CD4-positive, alpha-beta T cell treated with Interleukin-4 for 1 hour (primary cell): ENCODE data around the gene GALNT1.

Experiments
- DNase-seq, 2 donors: peaks; one replicate each; pipeline ENCODE4 v3.0.0-alpha.2; 2020 to 2022

The GALNT1 gene

GRCh38 chr18:35728676-35729075, 147.1 kb downstream of the GALNT1 start:
- DNase-seq: no peak

- no peak for DNase-seq
Observed at GRCh38 chr18:35729991-35730668, 148.6 kb downstream of the GALNT1 start.

- DNase-seq: no peak
Observed at GRCh38 chr18:35730691-35731370, 149.3 kb downstream of the GALNT1 start.

GRCh38 chr18:35731701-35732100, 150.2 kb downstream of the GALNT1 start:
- DNase-seq: no peak

GRCh38 chr18:35732162-35732561, 150.6 kb downstream of the GALNT1 start:
- no peak for DNase-seq

- DNase-seq: no peak
Observed at GRCh38 chr18:35732636-35733035, 151.1 kb downstream of the GALNT1 start.

GRCh38 chr18:35733408-35733807, 151.9 kb downstream of the GALNT1 start:
- no peak for DNase-seq

- DNase-seq: no peak
Observed at GRCh38 chr18:35736696-35737095, 155.2 kb downstream of the GALNT1 start.

GRCh38 chr18:35739778-35740177, 158.2 kb downstream of the GALNT1 start:
- no peak for DNase-seq

- no peak for DNase-seq
Observed at GRCh38 chr18:35740656-35741055, 159.1 kb downstream of the GALNT1 start.

GRCh38 chr18:35743916-35744315, 162.4 kb downstream of the GALNT1 start:
- no peak for DNase-seq

- DNase-seq: no peak
Observed at GRCh38 chr18:35745814-35746213, 164.3 kb downstream of the GALNT1 start.

GRCh38 chr18:35746826-35747339, 165.3 kb downstream of the GALNT1 start:
- no peak for DNase-seq

- DNase-seq: no peak
Observed at GRCh38 chr18:35747894-35748472, 166.4 kb downstream of the GALNT1 start.

- no peak for DNase-seq
Observed at GRCh38 chr18:35749701-35750100, 168.2 kb downstream of the GALNT1 start.

- no peak for DNase-seq
Observed at GRCh38 chr18:35750929-35751328, 169.4 kb downstream of the GALNT1 start.

- DNase-seq: no peak
Observed at GRCh38 chr18:35753306-35753910, 171.9 kb downstream of the GALNT1 start.

- no peak for DNase-seq
Observed at GRCh38 chr18:35754464-35754863, 172.9 kb downstream of the GALNT1 start.

- no peak for DNase-seq
Observed at GRCh38 chr18:35755369-35755768, 173.8 kb downstream of the GALNT1 start.

GRCh38 chr18:35756506-35757117, 175.1 kb downstream of the GALNT1 start:
- DNase-seq: peak; percentile 50 to 66
